Neural progenitor cell (in vitro differentiated cells): ENCODE measurements around the gene SDK1. TPM values are rescaled to one million over a fixed set of nuclear protein-coding genes. Genes with fewer than 3 reads are reported as not detected.

Experiments
- DNase-seq: peaks from one replicate; pipeline ENCODE4 v3.0.0-alpha.2; 2016; ENCODE audit warnings: low spot score
- H2AFZ ChIP-seq: fragments of 200-600 bp; sonication (generic); replicated peaks from 2 replicates; pipeline ENCODE4 v1.6.1; 2016; ENCODE audit warnings: antibody characterized with exemption
- H3F3A ChIP-seq: fragments of 200-600 bp; sonication (generic); 2 replicates; pipeline ENCODE4 v1.6.1; 2016; ENCODE audit warnings: antibody characterized with exemption, low read depth
- H3K27ac ChIP-seq: fragments of 200-600 bp; sonication (generic); 2 replicates; pipeline ENCODE4 v1.5.1; 2016; ENCODE audit warnings: mild to moderate bottlenecking
- H3K27me3 ChIP-seq: fragments of 200-600 bp; sonication (generic); 2 replicates; pipeline ENCODE4 v1.6.1; 2016; ENCODE audit warnings: mild to moderate bottlenecking, moderate library complexity
- H3K36me3 ChIP-seq: fragments of 200-600 bp; sonication (generic); 2 replicates; pipeline ENCODE4 v1.5.1; 2016
- H3K4me1 ChIP-seq: fragments of 200-600 bp; sonication (generic); 2 replicates; pipeline ENCODE4 v1.6.1; 2016; ENCODE audit warnings: mixed run types
- H3K4me2 ChIP-seq: fragments of 200-600 bp; sonication (generic); 2 replicates; pipeline ENCODE4 v1.6.1; 2016
- H3K4me3 ChIP-seq: fragments of 200-600 bp; sonication (generic); 2 replicates; pipeline ENCODE4 v1.5.1; 2016
- H3K79me2 ChIP-seq: fragments of 200-600 bp; sonication (generic); 2 replicates; pipeline ENCODE4 v1.6.1; 2016; ENCODE audit warnings: low read depth
- H3K9ac ChIP-seq: fragments of 200-600 bp; sonication (generic); 2 replicates; pipeline ENCODE4 v1.6.1; 2016
- H3K9me3 ChIP-seq: fragments of 200-600 bp; sonication (generic); 2 replicates; pipeline ENCODE4 v1.5.1; 2016; ENCODE audit warnings: low read depth
- H4K20me1 ChIP-seq: fragments of 200-600 bp; sonication (generic); 2 replicates; pipeline ENCODE4 v1.6.1; 2016; ENCODE audit warnings: low read depth
- H3K27ac Mint-ChIP-seq: 3 replicates; pipeline ENCODE4 v1.8.0; 2021; ENCODE audit warnings: mixed read lengths
- H3K27me3 Mint-ChIP-seq: 2 replicates; pipeline ENCODE4 v1.8.0; 2022; ENCODE audit warnings: low read depth, mild to moderate bottlenecking, inconsistent platforms, moderate library complexity, mixed read lengths; ENCODE audit not compliant: insufficient read depth
- H3K36me3 Mint-ChIP-seq: 3 replicates; pipeline ENCODE4 v1.8.0; 2021; ENCODE audit warnings: mixed read lengths
- H3K4me1 Mint-ChIP-seq: 3 replicates; pipeline ENCODE4 v1.8.0; 2021; ENCODE audit warnings: mixed read lengths
- H3K4me3 Mint-ChIP-seq: 3 replicates; pipeline ENCODE4 v1.8.0; 2021; ENCODE audit warnings: mild to moderate bottlenecking, moderate library complexity, mixed read lengths
- H3K9me3 Mint-ChIP-seq: 3 replicates; pipeline ENCODE4 v1.8.0; 2020; ENCODE audit warnings: mixed read lengths
- EZH2 ChIP-seq: fragments of 200-600 bp; sonication (generic); IDR thresholded peaks from 2 replicates; pipeline ENCODE4 v1.6.1; 2017; ENCODE audit warnings: antibody characterized with exemption, mild to moderate bottlenecking, moderate library complexity
- EZH2phosphoT487 ChIP-seq: fragments of 200-600 bp; sonication (generic); IDR thresholded peaks from 2 replicates; pipeline ENCODE4 v1.6.1; 2017; ENCODE audit warnings: antibody characterized with exemption
- total RNA-seq: library from RNA; depleted of rRNA; stranded (reverse); fragments of >200 nt; gene quantifications from 2 replicates; pipeline ENCODE4 v1.2.3, GENCODE V29; 2015; ENCODE audit warnings: low replicate concordance
- TF ChIP-seq, protein P1 (sequence below): fragments of 200-600 bp; sonication (generic); IDR thresholded peaks from 2 replicates; pipeline ENCODE4 v1.5.1; 2017; ENCODE audit warnings: antibody characterized with exemption, mild to moderate bottlenecking

Gene SDK1
- total RNA-seq, 1 donor from 2014 or later: 4.9 TPM

DNA sequence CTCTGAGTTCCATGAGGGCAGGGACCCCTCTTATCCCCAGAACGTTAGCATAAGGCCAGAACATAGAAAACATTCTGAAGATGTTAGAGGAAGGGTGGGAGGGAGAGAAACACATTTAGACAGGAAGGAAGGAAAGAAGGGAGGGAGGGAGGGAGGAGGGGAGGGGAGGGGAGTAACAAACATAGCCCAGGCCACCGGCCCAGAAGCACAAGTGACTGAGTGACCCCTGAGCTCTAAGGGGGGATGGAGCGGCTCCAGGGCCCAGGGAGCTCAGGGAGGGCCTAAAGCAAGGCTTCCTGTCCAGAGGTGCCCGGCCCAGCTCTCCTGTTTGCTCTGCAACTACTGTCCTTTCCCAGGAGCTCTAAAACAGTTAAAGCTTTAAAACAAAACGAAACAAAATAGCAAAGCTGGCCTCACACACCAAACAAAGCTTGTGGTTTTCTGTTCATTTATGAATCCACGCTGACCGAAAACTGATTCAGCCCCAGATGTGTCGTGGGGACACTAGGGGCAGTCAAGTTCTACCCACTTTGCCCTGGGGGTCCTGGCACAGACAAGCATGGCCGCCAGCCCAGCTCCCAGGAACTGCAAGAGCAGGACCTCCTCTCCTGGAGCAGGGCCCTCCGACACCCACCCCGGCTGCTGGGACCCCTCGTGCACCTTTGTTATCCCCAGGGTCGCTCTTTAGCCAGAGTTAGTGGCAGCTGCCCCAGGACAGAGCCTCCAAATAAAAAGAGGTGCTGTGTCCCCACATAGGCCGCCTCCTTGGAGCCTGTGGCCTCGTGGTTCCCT is 884.9 kb downstream of the SDK1 start:
- peaks cover 19% of the 10 kb centered on the region for H3K4me1 Mint-ChIP-seq
- no peak overlapping the region for H3K4me3 Mint-ChIP-seq
- H3K9ac ChIP-seq: no peak overlapping the region
- no peak for DNase-seq
- H3K36me3 Mint-ChIP-seq: peaks cover 4% of the 10 kb centered on the region
- no peaks in the 10 kb centered on the region for H3K9me3 ChIP-seq
- no peaks in the 10 kb centered on the region for H3F3A ChIP-seq
- H3K4me3 ChIP-seq: no peak overlapping the region
- H3K79me2 ChIP-seq: no peaks in the 10 kb centered on the region
- H3K27ac Mint-ChIP-seq: no peak overlapping the region
- H3K27me3 ChIP-seq: no peaks in the 10 kb centered on the region
- H3K4me1 ChIP-seq: no peaks in the 10 kb centered on the region
- no peak overlapping the region for H3K27ac ChIP-seq
- peaks cover 4% of the 10 kb centered on the region for H3K9me3 Mint-ChIP-seq
- H3K27me3 Mint-ChIP-seq: peaks cover 6% of the 10 kb centered on the region
- no peak for TF ChIP-seq EZH2
- TF ChIP-seq EZH2phosphoT487: no peak
- TF ChIP-seq, protein P1, sequence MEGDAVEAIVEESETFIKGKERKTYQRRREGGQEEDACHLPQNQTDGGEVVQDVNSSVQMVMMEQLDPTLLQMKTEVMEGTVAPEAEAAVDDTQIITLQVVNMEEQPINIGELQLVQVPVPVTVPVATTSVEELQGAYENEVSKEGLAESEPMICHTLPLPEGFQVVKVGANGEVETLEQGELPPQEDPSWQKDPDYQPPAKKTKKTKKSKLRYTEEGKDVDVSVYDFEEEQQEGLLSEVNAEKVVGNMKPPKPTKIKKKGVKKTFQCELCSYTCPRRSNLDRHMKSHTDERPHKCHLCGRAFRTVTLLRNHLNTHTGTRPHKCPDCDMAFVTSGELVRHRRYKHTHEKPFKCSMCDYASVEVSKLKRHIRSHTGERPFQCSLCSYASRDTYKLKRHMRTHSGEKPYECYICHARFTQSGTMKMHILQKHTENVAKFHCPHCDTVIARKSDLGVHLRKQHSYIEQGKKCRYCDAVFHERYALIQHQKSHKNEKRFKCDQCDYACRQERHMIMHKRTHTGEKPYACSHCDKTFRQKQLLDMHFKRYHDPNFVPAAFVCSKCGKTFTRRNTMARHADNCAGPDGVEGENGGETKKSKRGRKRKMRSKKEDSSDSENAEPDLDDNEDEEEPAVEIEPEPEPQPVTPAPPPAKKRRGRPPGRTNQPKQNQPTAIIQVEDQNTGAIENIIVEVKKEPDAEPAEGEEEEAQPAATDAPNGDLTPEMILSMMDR: no peak
- no peak overlapping the region for H3K4me2 ChIP-seq
- no peaks in the 10 kb centered on the region for H4K20me1 ChIP-seq
- H2AFZ ChIP-seq: no peak overlapping the region
- no peaks in the 10 kb centered on the region for H3K36me3 ChIP-seq

DNA sequence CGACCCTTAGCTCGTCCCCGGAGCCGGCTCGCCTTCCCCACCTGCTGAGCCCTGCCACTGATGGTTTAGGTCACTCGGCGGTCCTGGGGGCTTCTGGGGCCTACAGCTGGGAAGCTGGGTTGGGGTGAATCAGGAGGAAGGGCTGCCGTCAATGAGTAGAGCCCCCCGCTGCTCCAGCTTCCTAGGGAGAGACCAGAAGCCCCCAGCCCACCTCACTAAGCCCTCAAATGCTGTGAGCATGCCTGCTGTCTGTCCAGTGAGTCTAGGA is 885.4 kb downstream of the SDK1 start:
- H3K4me1 ChIP-seq: no peaks in the 10 kb centered on the region
- no peak overlapping the region for H3K9ac ChIP-seq
- H3F3A ChIP-seq: no peaks in the 10 kb centered on the region
- H3K4me3 ChIP-seq: no peak overlapping the region
- Mint-ChIP-seq H3K27ac (no peak overlapping the region), H3K27me3 (peaks cover 5% of the 10 kb centered on the region), H3K36me3 (peaks cover 4% of the 10 kb centered on the region), H3K9me3 (peaks cover 4% of the 10 kb centered on the region), H3K4me3 (no peak overlapping the region), H3K4me1 (peaks cover 19% of the 10 kb centered on the region)
- H3K79me2 ChIP-seq: no peaks in the 10 kb centered on the region
- H4K20me1 ChIP-seq: no peaks in the 10 kb centered on the region
- H3K27me3 ChIP-seq: no peaks in the 10 kb centered on the region
- no peak overlapping the region for H3K4me2 ChIP-seq
- no peaks in the 10 kb centered on the region for H3K9me3 ChIP-seq
- TF ChIP-seq EZH2: no peak
- TF ChIP-seq, protein P1: no peak
- TF ChIP-seq EZH2phosphoT487: no peak
- DNase-seq: no peak
- no peak overlapping the region for H2AFZ ChIP-seq
- no peaks in the 10 kb centered on the region for H3K36me3 ChIP-seq
- H3K27ac ChIP-seq: no peak overlapping the region

DNA sequence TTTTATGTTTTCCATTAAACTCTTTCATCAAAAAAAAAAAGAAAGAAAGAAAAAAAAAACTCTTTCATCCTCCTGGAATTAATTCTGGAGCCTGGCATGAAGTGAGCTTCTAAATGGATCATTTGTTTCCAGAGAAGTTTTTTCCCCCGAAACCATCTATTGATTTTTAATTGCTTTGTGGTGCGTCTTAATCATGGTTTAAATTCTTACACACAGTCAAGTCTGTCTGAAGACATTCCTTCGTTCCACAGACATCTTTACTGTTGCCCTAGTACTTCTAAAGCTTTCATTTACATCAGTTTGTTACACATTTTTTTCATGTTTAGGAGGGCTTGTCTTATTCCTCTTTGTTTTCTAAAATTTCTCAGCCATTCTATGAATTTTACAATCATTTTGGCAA is 887.6 kb downstream of the SDK1 start:
- H3K79me2 ChIP-seq: no peaks in the 10 kb centered on the region
- Mint-ChIP-seq H3K27me3 (peaks cover 3% of the 10 kb centered on the region), H3K9me3 (peaks cover 2% of the 10 kb centered on the region), H3K4me1 (peaks cover 16% of the 10 kb centered on the region), H3K27ac (no peak overlapping the region), H3K36me3 (peaks cover 4% of the 10 kb centered on the region), H3K4me3 (no peak overlapping the region)
- H3K27ac ChIP-seq: no peak overlapping the region
- H3K9ac ChIP-seq: no peak overlapping the region
- no peak overlapping the region for H3K4me2 ChIP-seq
- peaks cover 3% of the 10 kb centered on the region for H3F3A ChIP-seq
- H3K4me3 ChIP-seq: no peak overlapping the region
- H2AFZ ChIP-seq: no peak overlapping the region
- H3K9me3 ChIP-seq: no peaks in the 10 kb centered on the region
- H3K36me3 ChIP-seq: no peaks in the 10 kb centered on the region
- TF ChIP-seq EZH2: no peak
- TF ChIP-seq, protein P1: no peak
- TF ChIP-seq EZH2phosphoT487: no peak
- no peaks in the 10 kb centered on the region for H3K27me3 ChIP-seq
- no peaks in the 10 kb centered on the region for H4K20me1 ChIP-seq
- H3K4me1 ChIP-seq: no peaks in the 10 kb centered on the region
- DNase-seq: no peak
